AG09319 (cell line): ENCODE results near the gene PGP.

Source experiments
- DNase-seq: peaks from one replicate; pipeline ENCODE4 v3.0.0-alpha.2; 2010; ENCODE audit warnings: low read depth; ENCODE audit errors: extremely low read depth
- CTCF ChIP-seq: IDR thresholded peaks from 2 replicates; pipeline ENCODE4 v1.5.1; 2011; ENCODE audit warnings: low read depth, mild to moderate bottlenecking, inconsistent platforms, low read length, moderate library complexity

PGP gene

GRCh38 chr16:2232094-2232990 lies 17.7 kb upstream of the PGP start:
- no peak for DNase-seq
- no peak for TF ChIP-seq CTCF

GRCh38 chr16:2231016-2231931 lies 16.6 kb upstream of the PGP start:
- DNase-seq = no peak
- no peak for TF ChIP-seq CTCF

- TF ChIP-seq CTCF = no peak
- DNase-seq = no peak
These were observed 15.7 kb upstream of the PGP start for GRCh38 chr16:2230376-2230775.

GRCh38 chr16:2229632-2230250 lies 15.1 kb upstream of the PGP start:
- TF ChIP-seq CTCF = no peak
- DNase-seq = no peak

- DNase-seq = no peak
- TF ChIP-seq CTCF = no peak
These were observed 14.5 kb upstream of the PGP start for GRCh38 chr16:2229091-2229490.

GRCh38 chr16:2228161-2228824 lies 13.7 kb upstream of the PGP start:
- DNase-seq = no peak
- TF ChIP-seq CTCF = no peak
